Ammon's horn (tissue), 1 donor: ENCODE results near the gene MADCAM1.

Source experiments
- DNase-seq: peaks from one replicate; pipeline ENCODE4 v3.0.0-alpha.2; 2016; ENCODE audit warnings: low spot score

Gene MADCAM1

DNA sequence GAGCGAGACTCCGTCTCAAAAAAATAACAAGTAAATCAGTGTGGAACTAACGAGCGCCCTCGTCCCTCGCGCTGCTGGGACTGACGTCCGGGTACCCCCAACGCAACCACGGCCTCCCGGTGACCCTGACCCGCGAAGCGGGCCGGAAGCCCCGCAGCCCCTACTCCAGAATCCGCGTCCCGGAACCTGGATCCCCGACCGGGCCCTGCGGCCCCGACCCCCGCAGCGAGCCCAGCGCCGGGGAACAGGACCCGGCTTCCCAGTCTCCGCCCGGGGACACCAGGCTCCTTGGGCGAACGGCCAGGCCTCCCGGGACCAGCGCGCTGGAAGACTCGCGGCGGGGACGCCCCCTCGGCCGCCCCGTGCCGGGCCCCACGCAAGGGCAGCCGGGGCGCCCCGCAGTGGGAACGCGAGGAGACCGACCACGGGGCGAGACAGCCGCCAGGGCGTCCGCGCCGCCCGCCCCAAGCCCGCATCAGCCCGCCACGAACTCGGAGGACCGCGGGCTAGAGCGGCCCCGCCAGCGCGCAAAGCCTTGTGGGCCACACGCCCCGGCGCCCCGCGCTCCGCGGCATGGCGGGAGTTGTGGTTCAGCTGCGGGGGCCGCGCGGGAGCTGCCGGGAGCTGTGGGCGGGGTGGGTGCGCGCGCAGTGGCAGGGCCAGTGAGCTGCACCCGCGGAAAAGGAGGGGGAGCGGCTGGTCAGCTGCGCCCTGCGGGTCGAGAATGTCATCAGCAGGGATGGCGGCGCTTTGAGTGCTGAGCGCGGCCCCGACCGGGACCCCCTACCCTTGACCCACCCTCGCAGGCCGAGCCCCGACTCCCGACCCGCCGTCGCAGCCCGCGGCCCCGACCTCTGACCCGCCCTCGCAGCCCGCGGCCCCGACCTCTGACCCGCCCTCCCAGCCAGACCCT is 7.5 kb upstream of the MADCAM1 start:
- DNase-seq = peak; percentile 93

DNA sequence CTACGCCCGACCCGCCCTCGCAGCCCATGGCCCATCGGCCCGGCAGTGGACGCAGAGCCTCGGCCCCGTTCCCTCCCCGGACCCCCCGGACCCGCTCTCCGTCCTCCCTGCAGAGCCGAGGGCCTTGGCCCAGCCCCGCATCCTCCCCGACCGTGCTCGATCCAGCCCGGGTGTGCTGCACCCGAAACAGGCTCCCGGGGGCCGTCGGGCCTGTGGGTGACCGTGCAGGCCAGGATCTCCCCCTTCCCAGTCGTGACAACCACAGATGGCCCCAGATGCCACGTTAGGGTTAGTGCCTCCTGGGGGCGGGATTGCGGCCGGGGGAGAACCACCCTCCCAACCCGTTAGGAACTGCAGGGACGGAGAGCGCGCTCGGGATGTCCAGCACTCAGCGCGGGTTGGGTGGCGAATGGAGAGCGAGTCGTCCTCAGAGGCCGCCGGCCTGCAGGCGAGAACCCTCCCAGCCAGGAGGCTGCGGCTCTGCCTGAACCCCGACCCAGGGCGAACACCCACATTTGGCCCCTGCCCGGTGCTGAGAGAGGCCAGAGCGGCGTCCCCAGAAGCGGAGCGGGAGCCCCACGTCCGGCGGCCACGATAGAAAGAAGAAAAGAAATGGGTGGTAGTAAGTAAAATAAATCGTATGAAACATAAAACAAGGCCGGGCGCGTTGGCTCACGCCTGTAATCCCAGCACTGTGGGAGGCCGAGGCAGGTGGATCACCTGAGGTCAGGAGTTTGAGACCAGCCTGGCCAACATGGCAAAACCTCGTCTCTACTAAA is 6.7 kb upstream of the MADCAM1 start:
- peak; percentile 40 for DNase-seq

DNA sequence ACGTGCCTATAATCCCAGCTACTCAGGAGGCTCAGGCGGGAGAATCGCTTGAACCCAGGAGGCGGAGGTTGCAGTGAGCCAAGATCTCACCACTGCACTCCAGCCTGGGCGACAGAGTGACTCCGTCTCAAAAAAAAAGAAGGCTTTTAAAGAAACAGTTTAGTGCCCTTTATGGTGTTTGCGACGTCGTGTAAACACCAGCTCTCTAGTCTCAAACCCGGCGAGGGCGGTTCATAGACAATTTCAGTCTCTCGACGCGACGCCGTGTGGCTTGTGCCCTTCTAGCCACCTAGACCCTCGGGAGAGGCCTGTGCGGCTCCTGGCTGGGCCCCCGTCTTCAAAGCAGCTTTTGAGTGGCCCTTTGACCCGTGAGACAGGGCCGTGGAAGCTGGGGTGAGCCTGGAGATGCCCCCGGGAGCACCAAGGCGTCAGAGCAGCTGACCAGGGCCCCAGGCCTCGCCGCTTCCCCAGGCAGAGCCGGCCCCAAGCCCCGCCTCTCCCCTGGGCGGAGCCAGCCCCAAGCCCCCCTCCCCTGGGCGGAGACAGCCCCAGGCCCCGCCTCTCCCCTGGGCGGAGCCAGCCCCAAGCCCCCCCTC is 5.0 kb upstream of the MADCAM1 start:
- no peak for DNase-seq

DNA sequence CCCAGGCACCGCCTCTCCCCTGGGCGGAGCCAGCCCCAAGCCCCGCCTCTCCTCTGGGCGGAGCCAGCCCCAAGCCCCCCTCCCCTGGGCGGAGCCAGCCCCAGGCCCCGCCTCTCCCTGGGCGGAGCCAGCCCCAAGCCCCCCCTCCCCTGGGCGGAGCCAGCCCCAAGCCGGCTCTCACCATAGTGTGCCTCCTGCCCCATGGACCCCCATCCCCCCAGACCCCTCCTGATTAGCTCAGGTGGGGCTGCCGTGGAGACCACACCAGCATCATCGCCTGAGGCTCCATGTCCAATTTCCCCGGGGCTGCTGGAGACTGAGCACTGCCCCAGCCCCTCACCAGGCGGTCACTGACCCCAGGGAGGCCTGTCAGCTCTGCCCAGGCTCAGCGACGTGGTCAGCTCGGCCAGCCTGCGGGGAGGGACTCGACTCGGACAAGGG is 4.2 kb upstream of the MADCAM1 start:
- no peak for DNase-seq

DNA sequence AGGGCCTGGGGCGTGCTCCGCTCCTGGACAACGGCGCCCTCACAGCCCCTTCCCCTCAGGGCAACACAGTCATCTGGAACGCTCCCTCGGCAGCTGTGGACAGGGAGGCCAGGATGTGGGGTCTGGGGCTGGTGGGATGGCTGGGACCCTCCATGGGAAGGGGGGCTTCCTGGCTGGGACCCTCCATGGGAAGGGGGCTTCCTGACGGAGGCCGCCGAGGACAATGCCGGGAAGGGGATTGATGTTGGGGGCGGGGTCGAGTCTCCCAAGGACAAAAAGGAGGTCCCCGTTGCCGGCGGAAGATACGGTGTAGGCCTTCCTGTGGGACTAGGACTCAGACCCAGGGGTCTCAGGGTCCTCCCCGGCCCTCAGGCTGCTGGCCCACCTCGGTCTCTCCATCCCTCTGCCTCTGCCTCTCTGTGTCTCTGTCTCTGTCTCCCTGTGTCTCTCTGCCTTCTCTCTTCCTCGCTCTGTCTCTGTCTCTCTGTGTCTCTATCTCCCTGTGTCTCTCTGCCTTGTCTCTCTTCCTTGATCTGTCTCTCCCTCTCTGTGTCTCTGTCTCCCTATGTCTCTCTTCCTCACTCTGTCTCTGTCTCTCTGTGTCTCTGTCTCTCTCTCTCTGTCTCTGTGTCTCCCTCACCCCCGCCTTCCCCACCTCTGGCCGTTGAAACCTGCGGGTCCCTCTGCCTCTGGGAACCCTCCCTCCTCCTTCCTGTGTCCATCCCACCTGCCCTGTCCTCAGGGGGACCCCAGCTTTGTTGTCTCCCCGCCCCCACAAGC is 2.7 kb upstream of the MADCAM1 start:
- no peak for DNase-seq

DNA sequence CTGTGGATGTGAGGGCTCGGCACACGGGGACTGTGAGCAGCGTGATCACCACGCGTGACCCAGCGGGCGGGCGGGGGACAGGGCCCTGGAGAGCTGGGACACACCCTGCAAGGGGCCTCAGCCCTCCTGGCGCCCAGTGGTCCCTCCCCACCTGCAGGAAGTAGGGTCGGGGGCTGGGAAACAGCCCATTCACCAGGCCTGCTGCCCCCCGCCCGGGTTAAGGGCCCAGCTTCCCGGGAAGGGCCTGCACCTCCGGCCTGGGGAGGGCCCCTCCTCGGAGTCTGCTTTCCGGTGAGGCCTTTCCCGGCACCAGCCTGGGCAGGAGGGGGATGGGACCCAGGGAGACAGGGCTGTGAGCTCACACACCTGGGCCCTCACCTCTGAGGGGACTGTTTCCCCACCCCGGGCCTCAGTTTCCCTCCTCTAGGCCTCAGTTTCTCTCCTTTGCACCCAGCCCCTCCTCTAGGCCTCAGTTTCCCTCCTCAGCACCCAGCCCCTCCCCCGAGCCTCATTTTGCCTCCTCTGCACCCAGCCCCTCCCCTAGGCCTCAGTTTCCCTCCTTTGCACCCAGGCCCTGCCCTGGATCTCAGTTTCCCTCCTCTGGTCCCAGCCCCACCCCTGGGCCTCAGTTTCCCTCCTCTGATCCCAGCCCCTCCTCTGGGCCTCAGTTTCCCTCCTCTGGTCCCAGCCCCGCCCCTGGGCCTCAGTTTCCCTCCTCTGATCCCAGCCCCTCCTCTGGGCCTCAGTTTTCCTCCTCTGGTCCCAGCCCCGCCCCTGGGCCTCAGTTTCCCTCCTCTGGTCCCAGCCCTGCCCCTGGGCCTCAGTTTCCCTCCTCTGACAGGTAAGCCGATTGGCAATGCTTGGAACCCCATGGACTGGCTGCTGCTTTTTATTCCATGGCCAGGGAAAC is 1.9 kb upstream of the MADCAM1 start:
- no peak for DNase-seq

DNA sequence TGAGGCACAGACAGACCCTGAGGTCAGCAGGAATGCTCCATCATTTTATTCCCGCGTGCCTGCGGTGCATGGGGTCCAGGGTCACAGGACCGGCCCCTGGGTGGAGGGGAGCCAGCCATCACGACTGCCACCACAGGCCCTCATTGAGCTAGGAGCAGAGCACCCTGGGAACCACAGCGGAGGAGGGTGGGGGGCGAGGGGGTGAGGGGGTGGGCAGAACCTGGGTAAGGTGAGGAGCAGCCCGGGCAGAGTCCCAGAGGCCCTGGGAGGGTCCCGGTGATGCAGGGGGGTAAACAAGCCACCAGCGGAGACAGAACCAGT is 1.2 kb upstream of the MADCAM1 start:
- no peak for DNase-seq

DNA sequence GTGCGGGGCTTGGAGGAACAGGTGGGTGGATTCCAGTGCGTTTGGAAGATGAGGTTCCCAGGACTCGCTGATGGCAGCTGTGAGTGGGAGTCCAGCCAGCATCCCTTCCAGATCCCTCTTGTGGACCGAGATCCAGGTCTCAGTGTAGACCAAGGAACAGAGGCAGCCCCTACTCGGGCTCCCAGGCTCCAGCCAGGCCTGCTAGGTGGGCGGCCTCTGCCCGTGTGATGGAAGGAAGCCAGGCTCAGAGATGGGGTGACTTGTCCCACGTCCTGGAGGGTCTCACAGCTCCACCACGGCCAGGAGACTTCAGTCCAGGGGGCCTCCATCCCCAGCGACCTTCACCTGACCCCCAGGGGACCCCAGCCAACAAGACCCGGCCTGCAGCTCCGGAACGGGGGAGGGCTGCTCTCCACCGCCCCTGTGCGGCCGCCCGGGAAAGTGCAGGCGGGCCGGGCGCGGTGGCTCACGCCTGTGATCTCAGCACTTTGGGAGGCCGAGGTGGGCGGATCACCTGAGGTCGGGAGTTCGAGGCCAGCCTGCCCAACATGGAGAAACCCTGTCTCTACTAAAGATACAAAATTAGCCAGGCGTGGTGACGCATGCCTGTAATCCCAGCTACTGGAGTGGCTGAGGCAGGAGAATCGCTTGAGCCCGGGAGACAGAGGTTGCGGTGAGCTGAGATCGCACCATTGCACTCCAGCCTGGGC is 729 bp upstream of the MADCAM1 start:
- DNase-seq = no peak

DNA sequence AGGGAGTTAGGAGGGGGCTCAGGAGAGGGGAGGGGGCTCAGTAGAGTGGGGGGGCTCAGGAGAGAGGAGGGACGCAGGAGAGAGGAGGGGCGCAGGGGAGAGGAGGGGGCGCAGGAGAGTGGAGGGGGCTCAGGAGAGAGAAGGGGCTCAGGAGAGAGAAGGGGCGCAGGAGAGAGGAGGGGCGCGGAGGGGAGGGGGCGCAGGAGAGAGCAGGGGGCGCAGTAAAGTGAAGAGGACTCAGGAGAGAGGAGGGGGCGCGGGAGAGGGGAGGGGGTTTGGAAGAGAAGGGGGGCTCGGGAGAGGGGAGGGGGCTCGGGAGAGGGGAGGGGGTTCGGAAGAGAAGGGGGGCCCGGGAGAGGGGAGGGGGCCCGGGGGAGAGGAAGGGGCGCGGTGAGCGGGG is 700 bp downstream of the MADCAM1 start:
- DNase-seq = no peak

DNA sequence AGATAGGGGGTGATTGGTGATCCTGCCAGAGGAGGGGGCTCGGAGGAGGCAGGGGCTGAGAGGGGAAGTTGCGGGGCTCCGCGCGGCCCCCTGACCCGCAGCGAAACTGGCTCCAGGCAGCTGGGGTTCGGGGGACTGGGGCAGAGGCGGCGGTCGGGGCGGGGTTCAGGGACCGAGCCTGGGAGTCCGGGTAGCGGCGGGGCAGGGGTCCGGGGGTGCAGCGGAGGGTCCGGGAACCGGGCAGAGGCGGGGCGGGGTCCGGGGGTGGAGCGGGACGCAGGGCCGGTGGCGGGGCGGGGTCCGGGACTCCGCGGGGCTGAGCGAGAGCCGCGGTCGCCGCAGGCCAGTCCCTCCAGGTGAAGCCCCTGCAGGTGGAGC is 1.2 kb downstream of the MADCAM1 start:
- no peak for DNase-seq

DNA sequence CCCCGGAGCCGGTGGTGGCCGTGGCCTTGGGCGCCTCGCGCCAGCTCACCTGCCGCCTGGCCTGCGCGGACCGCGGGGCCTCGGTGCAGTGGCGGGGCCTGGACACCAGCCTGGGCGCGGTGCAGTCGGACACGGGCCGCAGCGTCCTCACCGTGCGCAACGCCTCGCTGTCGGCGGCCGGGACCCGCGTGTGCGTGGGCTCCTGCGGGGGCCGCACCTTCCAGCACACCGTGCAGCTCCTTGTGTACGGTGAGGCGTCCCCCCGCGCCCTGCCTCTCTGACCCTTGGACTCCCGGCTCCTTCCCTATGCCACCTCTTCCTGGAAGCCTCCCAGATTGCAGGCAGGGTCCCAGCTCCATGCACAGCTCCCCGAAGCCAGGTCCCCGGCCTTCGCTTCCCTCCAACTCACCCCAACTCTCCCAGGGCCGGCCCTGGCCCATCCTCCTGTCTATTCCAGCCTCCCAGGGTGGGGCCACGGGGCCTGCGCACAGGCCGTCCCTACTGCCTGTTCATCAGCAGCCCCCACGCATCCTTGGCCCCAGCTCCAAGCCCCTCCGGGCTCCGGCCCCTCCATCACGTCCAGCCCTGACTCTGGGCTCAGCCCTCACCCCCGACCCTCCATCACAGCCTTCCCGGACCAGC is 1.7 kb downstream of the MADCAM1 start:
- no peak for DNase-seq

DNA sequence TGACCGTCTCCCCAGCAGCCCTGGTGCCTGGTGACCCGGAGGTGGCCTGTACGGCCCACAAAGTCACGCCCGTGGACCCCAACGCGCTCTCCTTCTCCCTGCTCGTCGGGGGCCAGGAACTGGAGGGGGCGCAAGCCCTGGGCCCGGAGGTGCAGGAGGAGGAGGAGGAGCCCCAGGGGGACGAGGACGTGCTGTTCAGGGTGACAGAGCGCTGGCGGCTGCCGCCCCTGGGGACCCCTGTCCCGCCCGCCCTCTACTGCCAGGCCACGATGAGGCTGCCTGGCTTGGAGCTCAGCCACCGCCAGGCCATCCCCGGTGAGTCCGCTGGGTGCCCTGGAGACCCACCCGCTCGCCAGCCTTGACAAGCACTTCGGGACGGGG is 2.2 kb downstream of the MADCAM1 start:
- DNase-seq = no peak

DNA sequence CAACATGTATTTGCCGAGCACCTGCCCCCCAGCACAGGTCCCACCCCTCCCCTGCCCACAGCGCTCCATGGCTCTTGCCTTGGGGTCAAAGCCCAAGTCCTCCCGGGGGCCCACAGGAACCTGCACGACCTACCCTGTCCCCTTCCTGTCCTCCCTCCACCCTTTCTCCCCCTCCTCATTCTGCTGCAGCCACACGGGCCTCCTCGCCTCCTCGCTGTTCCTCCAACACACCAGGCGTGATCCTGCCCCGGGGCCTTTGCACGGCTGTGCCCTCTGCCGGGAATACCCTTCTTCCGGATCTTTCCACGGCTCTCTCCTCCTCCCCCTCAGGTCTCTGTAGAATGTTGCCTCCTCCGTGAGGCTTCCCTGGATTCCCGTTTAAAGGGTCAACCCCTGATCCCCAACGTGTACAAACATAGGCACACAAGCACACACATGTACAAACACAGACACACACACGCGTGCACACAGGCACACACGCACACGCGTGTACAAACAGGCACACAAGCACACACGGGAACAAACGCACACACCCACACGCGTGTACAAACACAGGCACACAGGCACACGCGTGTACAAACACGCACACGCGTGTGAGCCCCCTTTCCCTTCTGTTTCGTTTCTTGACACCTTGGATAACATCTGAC is 2.8 kb downstream of the MADCAM1 start:
- DNase-seq = no peak

DNA sequence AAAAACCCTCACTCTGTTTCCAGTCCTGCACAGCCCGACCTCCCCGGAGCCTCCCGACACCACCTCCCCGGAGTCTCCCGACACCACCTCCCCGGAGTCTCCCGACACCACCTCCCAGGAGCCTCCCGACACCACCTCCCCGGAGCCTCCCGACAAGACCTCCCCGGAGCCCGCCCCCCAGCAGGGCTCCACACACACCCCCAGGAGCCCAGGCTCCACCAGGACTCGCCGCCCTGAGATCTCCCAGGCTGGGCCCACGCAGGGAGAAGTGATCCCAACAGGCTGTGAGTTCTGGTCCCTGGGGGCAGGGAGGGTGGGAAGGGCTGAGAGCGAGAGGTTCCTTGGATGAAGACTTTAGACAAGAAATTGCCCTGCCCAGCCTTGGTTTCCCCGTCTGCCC is 5.4 kb downstream of the MADCAM1 start:
- DNase-seq = no peak

DNA sequence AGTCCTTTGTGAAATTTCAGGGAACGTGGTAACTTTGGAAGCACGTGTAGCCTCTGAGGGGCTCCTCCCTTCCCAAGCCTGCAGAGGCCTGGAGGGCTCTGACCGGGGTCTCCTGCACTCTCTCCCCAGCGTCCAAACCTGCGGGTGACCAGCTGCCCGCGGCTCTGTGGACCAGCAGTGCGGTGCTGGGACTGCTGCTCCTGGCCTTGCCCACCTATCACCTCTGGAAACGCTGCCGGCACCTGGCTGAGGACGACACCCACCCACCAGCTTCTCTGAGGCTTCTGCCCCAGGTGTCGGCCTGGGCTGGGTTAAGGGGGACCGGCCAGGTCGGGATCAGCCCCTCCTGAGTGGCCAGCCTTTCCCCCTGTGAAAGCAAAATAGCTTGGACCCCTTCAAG is 8.3 kb downstream of the MADCAM1 start:
- DNase-seq = no peak

DNA sequence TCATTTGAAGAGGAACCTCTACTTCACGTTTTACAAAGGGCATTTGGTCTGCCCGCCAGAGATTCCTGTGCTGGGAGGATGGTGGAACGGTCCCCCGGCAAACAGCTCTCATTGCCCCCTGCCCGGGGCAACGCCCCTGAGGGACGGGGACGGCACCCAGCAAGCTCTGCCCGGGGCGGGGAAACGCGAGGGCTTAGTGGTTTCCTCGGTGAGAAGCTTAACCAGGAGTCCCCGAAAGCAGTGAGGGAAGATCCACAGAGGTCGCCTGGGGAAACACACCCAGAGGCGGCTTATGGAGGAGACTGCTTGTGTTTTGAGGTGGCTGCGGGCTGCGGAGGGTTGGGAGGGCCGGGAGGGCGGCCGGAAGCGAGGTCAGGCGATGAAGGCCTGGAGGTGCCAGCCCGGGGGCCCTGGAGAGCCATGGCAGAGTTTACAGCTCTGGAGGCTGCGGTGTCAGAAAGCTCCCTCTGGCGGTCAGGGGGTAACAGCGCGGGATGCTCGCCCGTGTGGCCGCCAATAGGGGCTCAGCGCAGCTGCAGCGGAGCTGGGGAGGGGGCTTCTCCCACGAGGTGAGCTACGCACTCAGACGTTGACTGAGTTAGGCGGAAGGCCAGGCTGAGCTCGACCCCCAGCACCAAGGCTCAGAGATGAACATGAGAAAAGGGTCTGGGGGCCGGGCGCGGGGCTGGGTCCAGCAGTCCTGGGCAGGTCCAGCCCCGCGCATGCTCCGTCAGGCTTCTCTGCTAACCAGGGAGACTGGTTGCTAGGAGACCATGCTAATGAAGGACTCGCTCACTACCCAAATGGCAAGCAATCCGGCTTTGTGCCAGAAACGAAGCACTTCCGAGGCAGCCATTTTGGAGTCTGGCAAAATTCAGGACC is 10.4 kb downstream of the MADCAM1 start:
- peak; percentile 100 for DNase-seq

DNA sequence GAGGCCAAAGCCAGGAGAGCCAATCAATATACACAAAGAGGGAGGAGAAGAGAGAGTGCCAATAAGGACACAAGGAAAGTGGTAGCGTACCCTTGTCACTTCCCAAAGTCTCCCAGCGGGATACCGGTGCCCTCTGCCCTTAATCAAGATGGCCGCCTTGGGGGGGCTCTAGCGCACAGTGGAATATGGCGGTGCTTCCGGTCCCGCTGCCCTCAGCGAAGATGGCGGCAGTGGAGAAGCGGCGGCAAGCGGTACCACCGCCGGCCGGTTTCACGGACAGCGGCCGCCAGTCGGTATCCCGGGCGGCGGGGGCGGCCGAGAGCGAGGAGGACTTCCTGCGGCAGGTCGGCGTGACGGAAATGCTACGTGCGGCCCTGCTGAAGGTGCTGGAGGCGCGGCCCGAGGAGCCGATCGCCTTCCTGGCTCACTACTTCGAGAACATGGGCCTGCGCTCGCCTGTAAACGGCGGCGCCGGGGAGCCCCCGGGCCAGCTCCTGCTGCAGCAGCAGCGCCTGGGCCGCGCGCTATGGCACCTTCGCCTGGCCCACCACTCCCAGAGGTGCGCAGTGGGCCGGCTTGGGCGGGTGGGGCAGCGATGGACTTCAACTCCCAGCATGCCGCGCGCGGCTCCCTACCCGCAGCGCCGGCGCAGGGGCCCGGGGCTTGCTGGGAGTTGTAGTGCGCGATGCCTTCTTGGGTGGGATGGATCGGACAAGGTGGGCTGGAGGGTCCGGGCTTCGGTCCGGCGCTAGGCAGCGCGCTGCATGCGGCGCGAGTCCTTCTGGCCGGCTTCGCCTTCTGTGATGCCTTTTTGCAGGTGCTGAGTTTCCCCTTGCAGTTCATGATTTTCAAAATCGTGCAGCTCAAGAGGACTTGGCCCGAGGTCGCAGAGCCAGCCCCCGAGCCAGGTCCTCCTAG is 11.3 kb downstream of the MADCAM1 start, which contains the start of gene TPGS1:
Gene TPGS1 (plus strand): TSS at position 212 of the 918 bp plus-strand sequence. CDS start 10 bp downstream, at position 222.
- DNase-seq = peak; percentile 89
